ENCODE measurements around the gene KLF16. TPM values are rescaled to one million over a fixed set of nuclear protein-coding genes. Genes with fewer than 3 reads are reported as not detected.

The KLF16 gene
- polyA plus RNA-seq, 1 donor = 13.6 TPM

- DNase-seq = no peak
These were observed 23.5 kb downstream of the KLF16 start for GRCh38 chr19:1839658-1840540.

GRCh38 chr19:1837625-1838105 is 25.7 kb downstream of the KLF16 start:
- DNase-seq = no peak

GRCh38 chr19:1837222-1837565 is 26.2 kb downstream of the KLF16 start:
- DNase-seq = no peak

GRCh38 chr19:1836458-1837221 is 26.7 kb downstream of the KLF16 start:
- DNase-seq = no peak

GRCh38 chr19:1833540-1833939 is 29.8 kb downstream of the KLF16 start:
- DNase-seq = no peak

GRCh38 chr19:1832046-1832663 is 31.2 kb downstream of the KLF16 start:
- DNase-seq = no peak

GRCh38 chr19:1830978-1831377 is 32.4 kb downstream of the KLF16 start:
- no peak for DNase-seq

GRCh38 chr19:1830568-1830967 is 32.8 kb downstream of the KLF16 start:
- no peak for DNase-seq

GRCh38 chr19:1829958-1830357 is 33.4 kb downstream of the KLF16 start:
- no peak for DNase-seq

- DNase-seq = no peak
These were observed 34.8 kb downstream of the KLF16 start for GRCh38 chr19:1828279-1829238.

- no peak for DNase-seq
These were observed 35.7 kb downstream of the KLF16 start for GRCh38 chr19:1827566-1828278.

- no peak for DNase-seq
These were observed 36.5 kb downstream of the KLF16 start for GRCh38 chr19:1826557-1827521.

- peak; percentile 79 for DNase-seq
These were observed 37.3 kb downstream of the KLF16 start for GRCh38 chr19:1825909-1826556.

- DNase-seq = no peak
These were observed 39.1 kb downstream of the KLF16 start for GRCh38 chr19:1824252-1824622.

GRCh38 chr19:1823539-1824251 is 39.7 kb downstream of the KLF16 start:
- DNase-seq = no peak

- DNase-seq = no peak
These were observed 40.4 kb downstream of the KLF16 start for GRCh38 chr19:1823020-1823419.

- no peak for DNase-seq
These were observed 41.2 kb downstream of the KLF16 start for GRCh38 chr19:1822210-1822609.

GRCh38 chr19:1819341-1820255 is 43.8 kb downstream of the KLF16 start:
- DNase-seq = no peak

Measured in hindlimb muscle (tissue), 1 donor.